ENCODE results near the gene IL19. TPM values are rescaled to one million over a fixed set of nuclear protein-coding genes. Genes with fewer than 3 reads are reported as not detected.

Gene IL19
- total and polyA plus RNA-seq, 2 donors from 2014 or later: 0.41 to 3.6 TPM

GRCh38 chr1:206833106-206833680, 62.6 kb downstream of the IL19 start:
- Histone ChIP-seq H3K9me3 (ENCODE audit: control insufficient read depth in 2 of 3, insufficient read depth in 1 of 3, low read length in 3 of 3) (no peaks in the 10 kb centered on the region), H3K27ac (ENCODE audit: low read depth in 2 of 2, low read length in 2 of 2) (peak overlapping the region in 1 of 2 donors; percentile 24), H3K27me3 (ENCODE audit: control insufficient read depth, insufficient read depth, low read length) (no peaks in the 10 kb centered on the region), H3K4me3 (ENCODE audit: low read length in 3 of 3) (no peak overlapping the region), H3K4me1 (ENCODE audit: control insufficient read depth in 2 of 3, insufficient read depth in 2 of 3, low read depth in 1 of 3, low read length in 3 of 3) (peaks cover 0 to 5% (median 0%) of the 10 kb centered on the region in 3 donors), H3K9ac (ENCODE audit: low read length in 3 of 3) (no peak overlapping the region), H3K36me3 (ENCODE audit: control insufficient read depth in 2 of 3, insufficient read depth in 3 of 3, low read length in 3 of 3) (no peaks in the 10 kb centered on the region)
- no peak for FAIRE-seq
- peak in 2 of 5 donors; percentile 64 to 77 for DNase-seq
- no peak for TF ChIP-seq CTCF (IDR thresholded peaks at IDR 0.05; ENCODE audit: borderline replicate concordance, extremely low read depth, insufficient read depth)
- intact Hi-C loops (cut with DNase I): no loop called here

- Histone ChIP-seq H3K27ac (ENCODE audit: low read depth in 2 of 2, low read length in 2 of 2) (no peak overlapping the region), H3K4me3 (ENCODE audit: low read length in 3 of 3) (no peak overlapping the region), H3K27me3 (ENCODE audit: control insufficient read depth, insufficient read depth, low read length) (no peaks in the 10 kb centered on the region), H3K9me3 (ENCODE audit: control insufficient read depth in 2 of 3, insufficient read depth in 1 of 3, low read length in 3 of 3) (no peaks in the 10 kb centered on the region), H3K36me3 (ENCODE audit: control insufficient read depth in 2 of 3, insufficient read depth in 3 of 3, low read length in 3 of 3) (no peaks in the 10 kb centered on the region), H3K4me1 (ENCODE audit: control insufficient read depth in 2 of 3, insufficient read depth in 2 of 3, low read depth in 1 of 3, low read length in 3 of 3) (peaks cover 0 to 5% (median 0%) of the 10 kb centered on the region in 3 donors), H3K9ac (ENCODE audit: low read length in 3 of 3) (no peak overlapping the region)
- intact Hi-C loops (cut with DNase I): no loop called here
- peak in 1 of 5 donors; percentile 85 for DNase-seq
- TF ChIP-seq CTCF (IDR thresholded peaks at IDR 0.05; ENCODE audit: borderline replicate concordance, extremely low read depth, insufficient read depth): no peak
- no peak for FAIRE-seq
Measured at GRCh38 chr1:206833801-206834200, 63.2 kb downstream of the IL19 start.

- intact Hi-C loops (cut with DNase I): no loop called here
Measured at GRCh38 chr1:206834217-206834616, 63.6 kb downstream of the IL19 start.

More at GRCh38 chr1:206834217-206834616, 63.6 kb downstream of the IL19 start:
- FAIRE-seq (no peak), DNase-seq (no peak)
- Histone ChIP-seq H3K9me3 (ENCODE audit: control insufficient read depth in 2 of 3, insufficient read depth in 1 of 3, low read length in 3 of 3) (no peaks in the 10 kb centered on the region), H3K4me3 (ENCODE audit: low read length in 3 of 3) (no peak overlapping the region), H3K36me3 (ENCODE audit: control insufficient read depth in 2 of 3, insufficient read depth in 3 of 3, low read length in 3 of 3) (no peaks in the 10 kb centered on the region), H3K27me3 (ENCODE audit: control insufficient read depth, insufficient read depth, low read length) (no peaks in the 10 kb centered on the region), H3K9ac (ENCODE audit: low read length in 3 of 3) (no peak overlapping the region), H3K4me1 (ENCODE audit: control insufficient read depth in 2 of 3, insufficient read depth in 2 of 3, low read depth in 1 of 3, low read length in 3 of 3) (peaks cover 0 to 5% (median 0%) of the 10 kb centered on the region in 3 donors), H3K27ac (ENCODE audit: low read depth in 2 of 2, low read length in 2 of 2) (no peak overlapping the region)
- TF ChIP-seq CTCF (IDR thresholded peaks at IDR 0.05; ENCODE audit: borderline replicate concordance, extremely low read depth, insufficient read depth): no peak
